Measurements from ENCODE around the gene BHLHE40.

BHLHE40 gene

GRCh38 chr3:4936982-4937614 is 42.1 kb upstream of the BHLHE40 start:
- Histone ChIP-seq H3K9me3 (ENCODE audit: control insufficient read depth, insufficient read depth, low read depth, low read length) (no peaks in the 10 kb centered on the region), H3K4me3 (ENCODE audit: low read depth, low read length) (no peak overlapping the region), H3K36me3 (ENCODE audit: control insufficient read depth in 2 of 2, insufficient read depth in 1 of 2, low read length in 2 of 2) (no peaks in the 10 kb centered on the region), H3K27ac (ENCODE audit: extremely low read depth, low read depth, low read length) (no peak overlapping the region), H3K4me1 (ENCODE audit: control insufficient read depth, insufficient read depth, low read length) (no peaks in the 10 kb centered on the region)
- no peak for TF ChIP-seq ZNF174 (tag by site-specific recombination; IDR thresholded peaks at IDR 0.05)
- ChIA-PET CTCF (interaction anchor here (0.7 kb wide), 1 partner anchor 22 kb away, joined by 3 read pairs; no protein-coding TSS in a partner anchor), POLR2A (no interaction called here)

GRCh38 chr3:4938281-4938982 is 40.8 kb upstream of the BHLHE40 start:
- TF ChIP-seq BCL6B (tag by site-specific recombination; IDR thresholded peaks at IDR 0.05) (no peak), ZNF645 (tag by site-specific recombination; IDR thresholded peaks at IDR 0.05) (no peak), GFI1B (tag by site-specific recombination; IDR thresholded peaks at IDR 0.05) (no peak)
- no peaks in the 10 kb centered on the region for H3K9me3 ChIP-seq (ENCODE audit: control insufficient read depth, insufficient read depth, low read depth, low read length)
- H3K36me3 ChIP-seq (ENCODE audit: control insufficient read depth in 2 of 2, insufficient read depth in 1 of 2, low read length in 2 of 2) = no peaks in the 10 kb centered on the region
- H3K27ac ChIP-seq (ENCODE audit: extremely low read depth, low read depth, low read length) = no peak overlapping the region
- H3K4me1 ChIP-seq (ENCODE audit: control insufficient read depth, insufficient read depth, low read length) = no peaks in the 10 kb centered on the region
- no peak overlapping the region for H3K4me3 ChIP-seq (ENCODE audit: low read depth, low read length)
- ChIA-PET CTCF (interaction anchor here (0.6 to 1.3 kb wide), 2 partner anchors 182 to 212 kb away, joined by 4 to 5 read pairs; no protein-coding TSS in a partner anchor), POLR2A (no interaction called here)

GRCh38 chr3:4939276-4939675 is 40.0 kb upstream of the BHLHE40 start:
- Histone ChIP-seq H3K27ac (ENCODE audit: extremely low read depth, low read depth, low read length) (no peak overlapping the region), H3K9me3 (ENCODE audit: control insufficient read depth, insufficient read depth, low read depth, low read length) (no peaks in the 10 kb centered on the region)

GRCh38 chr3:4940985-4941384 is 38.3 kb upstream of the BHLHE40 start:
- ChIA-PET POLR2A (no interaction called here), CTCF (interaction anchor here (0.5 to 0.7 kb wide), 2 partner anchors 81 to 101 kb away, joined by 3 to 4 read pairs; no protein-coding TSS in a partner anchor)
- H3K36me3 ChIP-seq (ENCODE audit: control insufficient read depth in 2 of 2, insufficient read depth in 1 of 2, low read length in 2 of 2) = no peaks in the 10 kb centered on the region
- no peak overlapping the region for H3K27ac ChIP-seq (ENCODE audit: extremely low read depth, low read depth, low read length)
- no peak overlapping the region for H3K4me3 ChIP-seq (ENCODE audit: low read depth, low read length)
- no peaks in the 10 kb centered on the region for H3K9me3 ChIP-seq (ENCODE audit: control insufficient read depth, insufficient read depth, low read depth, low read length)
- H3K4me1 ChIP-seq (ENCODE audit: control insufficient read depth, insufficient read depth, low read length) = no peaks in the 10 kb centered on the region
- TF ChIP-seq ZNF274 (IDR thresholded peaks at IDR 0.05; ENCODE audit: low read length) (no peak), ZNF274 (tag by site-specific recombination; IDR thresholded peaks at IDR 0.05; ENCODE audit: borderline replicate concordance) (no peak), ZNF335 (tag by site-specific recombination; conservative IDR thresholded peaks at IDR 0.05) (no peak), OVOL3 (tag by site-specific recombination; IDR thresholded peaks at IDR 0.05) (no peak), ZNF843 (tag by site-specific recombination; IDR thresholded peaks at IDR 0.05) (no peak), ZNF530 (tag by site-specific recombination; IDR thresholded peaks at IDR 0.05; ENCODE audit: low read depth) (no peak), GLIS1 (tag by site-specific recombination; IDR thresholded peaks at IDR 0.05) (no peak), ZNF529 (tag by site-specific recombination; IDR thresholded peaks at IDR 0.05; ENCODE audit: insufficient replicate concordance) (no peak), PRDM6 (tag by site-specific recombination; IDR thresholded peaks at IDR 0.05) (no peak), PRDM1 (tag by site-specific recombination; IDR thresholded peaks at IDR 0.05) (no peak), ZNF211 (tag by site-specific recombination; IDR thresholded peaks at IDR 0.05; ENCODE audit: low read depth) (no peak)

More at GRCh38 chr3:4939276-4939675, 40.0 kb upstream of the BHLHE40 start:
- POLR2A ChIA-PET = interaction anchor here (1.4 kb wide), 1 partner anchor 39 kb away, joined by 4 read pairs; no protein-coding TSS in a partner anchor
- Histone ChIP-seq H3K4me1 (ENCODE audit: control insufficient read depth, insufficient read depth, low read length) (no peaks in the 10 kb centered on the region), H3K4me3 (ENCODE audit: low read depth, low read length) (no peak overlapping the region), H3K36me3 (ENCODE audit: control insufficient read depth in 2 of 2, insufficient read depth in 1 of 2, low read length in 2 of 2) (no peaks in the 10 kb centered on the region)
- CTCF ChIA-PET = interaction anchor here (0.6 kb wide), 1 partner anchor 212 kb away, joined by 4 read pairs; no protein-coding TSS in a partner anchor
- TF ChIP-seq ZSCAN18 (tag by site-specific recombination; IDR thresholded peaks at IDR 0.05) (no peak), SP2 (tag by site-specific recombination; IDR thresholded peaks at IDR 0.05) (no peak), KLF10 (tag by site-specific recombination; IDR thresholded peaks at IDR 0.05) (no peak), ZNF23 (tag by site-specific recombination; IDR thresholded peaks at IDR 0.05; ENCODE audit: borderline replicate concordance) (no peak), ZNF423 (tag by site-specific recombination; IDR thresholded peaks at IDR 0.05) (no peak), IKZF3 (tag by site-specific recombination; IDR thresholded peaks at IDR 0.05) (no peak), SP7 (tag by site-specific recombination; IDR thresholded peaks at IDR 0.05) (no peak), ZNF776 (tag by site-specific recombination; IDR thresholded peaks at IDR 0.05; ENCODE audit: borderline replicate concordance) (no peak), ZIC2 (tag by site-specific recombination; IDR thresholded peaks at IDR 0.05) (no peak), ZNF133 (tag by site-specific recombination; IDR thresholded peaks at IDR 0.05) (no peak), ZNF175 (tag by site-specific recombination; IDR thresholded peaks at IDR 0.05) (no peak), ZNF623 (tag by site-specific recombination; IDR thresholded peaks at IDR 0.05) (no peak), KLF1 (tag by site-specific recombination; IDR thresholded peaks at IDR 0.05) (no peak), ZNF629 (tag by site-specific recombination; IDR thresholded peaks at IDR 0.05) (no peak)

Measured in HEK293 (cell line).